HG02840 (cell line): ENCODE data around the gene FAM107B.

ENCODE experiments used
- ATAC-seq: cut with Tn5 transposase; IDR thresholded peaks from one replicate; pipeline ENCODE4 v1.9.1; 2021; ENCODE audit warnings: mild to moderate bottlenecking, moderate library complexity, moderate number of reproducible peaks; ENCODE audit not compliant: unreplicated experiment, low FRiP score

FAM107B gene

GRCh38 chr10:14564268-14564744, 210.4 kb downstream of the FAM107B start:
- no peak for ATAC-seq

- ATAC-seq: no peak
Observed at GRCh38 chr10:14563359-14563940, 211.2 kb downstream of the FAM107B start.

- ATAC-seq: no peak
Observed at GRCh38 chr10:14563076-14563336, 211.7 kb downstream of the FAM107B start.

GRCh38 chr10:14562218-14563075, 212.2 kb downstream of the FAM107B start:
- no peak for ATAC-seq

GRCh38 chr10:14560791-14561765, 213.6 kb downstream of the FAM107B start:
- no peak for ATAC-seq

GRCh38 chr10:14560274-14560673, 214.4 kb downstream of the FAM107B start:
- ATAC-seq: no peak

GRCh38 chr10:14558025-14558424, 216.7 kb downstream of the FAM107B start:
- no peak for ATAC-seq

GRCh38 chr10:14557567-14557966, 217.1 kb downstream of the FAM107B start:
- ATAC-seq: no peak

- ATAC-seq: no peak
Observed at GRCh38 chr10:14556285-14556956, 218.3 kb downstream of the FAM107B start.

- ATAC-seq: no peak
Observed at GRCh38 chr10:14555807-14556206, 218.9 kb downstream of the FAM107B start.

- ATAC-seq: no peak
Observed at GRCh38 chr10:14554491-14555205, 220.0 kb downstream of the FAM107B start.

GRCh38 chr10:14554091-14554490, 220.6 kb downstream of the FAM107B start:
- ATAC-seq: no peak

- ATAC-seq: no peak
Observed at GRCh38 chr10:14553448-14553847, 221.2 kb downstream of the FAM107B start.

- ATAC-seq: no peak
Observed at GRCh38 chr10:14552015-14552414, 222.7 kb downstream of the FAM107B start.

GRCh38 chr10:14550471-14550981, 224.2 kb downstream of the FAM107B start:
- ATAC-seq: no peak

- no peak for ATAC-seq
Observed at GRCh38 chr10:14549496-14549895, 225.2 kb downstream of the FAM107B start.

GRCh38 chr10:14548970-14549369, 225.7 kb downstream of the FAM107B start:
- ATAC-seq: no peak

- ATAC-seq: no peak
Observed at GRCh38 chr10:14548474-14548873, 226.2 kb downstream of the FAM107B start.

GRCh38 chr10:14547816-14548215, 226.9 kb downstream of the FAM107B start:
- no peak for ATAC-seq

- ATAC-seq: no peak
Observed at GRCh38 chr10:14545827-14546226, 228.9 kb downstream of the FAM107B start.
